HEK293 (cell line): ENCODE measurements around the gene KCNJ16.

ENCODE experiments used
- CTCF ChIA-PET: fragments of 350-600 bp; formaldehyde crosslinking; extraction: SDS; loops from one replicate; lab custom pipeline; 2021; ENCODE audit warnings: antibody characterized with exemption; lab: Yijun Ruan, JAX
- POLR2A ChIA-PET: fragments of 300-600 bp; formaldehyde crosslinking; extraction: SDS; loops from one replicate; lab custom pipeline; 2020; ENCODE audit warnings: antibody characterized with exemption, inconsistent platforms; lab: Yijun Ruan, JAX
- H3K27ac ChIP-seq: fragments of 200-500 bp; sonication (Bioruptor generic); 2 replicates; pipeline ENCODE4 v1.5.1; 2014; ENCODE audit warnings: low read depth, low read length, control low read depth, inconsistent platforms; ENCODE audit errors: extremely low read depth
- H3K36me3 ChIP-seq, 2 experiments: fragments of 200-500 bp in 1 of 2; sonication (Bioruptor generic) in 1 of 2; 1 replicate in 1 of 2; 2 replicates in 1 of 2; pipeline ENCODE4 v1.5.1; 2014 to 2017; ENCODE audit warnings: inconsistent platforms in 2 of 2, low read length in 2 of 2; ENCODE audit not compliant: control insufficient read depth in 2 of 2, insufficient read depth in 1 of 2
- H3K4me1 ChIP-seq: fragments of 200-500 bp; sonication (Bioruptor generic); 2 replicates; pipeline ENCODE4 v1.5.1; 2014; ENCODE audit warnings: mild to moderate bottlenecking, low read length, inconsistent platforms; ENCODE audit not compliant: control insufficient read depth, insufficient read depth
- H3K4me3 ChIP-seq: 2 replicates; pipeline ENCODE4 v1.5.1; 2011; ENCODE audit warnings: low read depth, mild to moderate bottlenecking, control low read depth, low read length, moderate library complexity
- H3K9me3 ChIP-seq: fragments of 200-500 bp; sonication (Bioruptor generic); 2 replicates; pipeline ENCODE4 v1.5.1; 2014; ENCODE audit warnings: low read depth, low read length, inconsistent platforms; ENCODE audit not compliant: control insufficient read depth, insufficient read depth
- BCL11A ChIP-seq: fragments of 450-650 bp; formaldehyde crosslinking; IDR thresholded peaks from 2 replicates; pipeline ENCODE4 v1.5.1; 2016; ENCODE audit warnings: low read depth, missing biosample characterization, missing genetic modification characterization
- KLF7 ChIP-seq: fragments of 450-650 bp; formaldehyde crosslinking; IDR thresholded peaks from 2 replicates; pipeline ENCODE4 v1.5.1; 2016; ENCODE audit warnings: missing biosample characterization, missing genetic modification characterization, borderline replicate concordance
- ZBTB8A ChIP-seq: fragments of 450-650 bp; formaldehyde crosslinking; IDR thresholded peaks from 2 replicates; pipeline ENCODE4 v1.5.1; 2016; ENCODE audit warnings: missing biosample characterization, missing genetic modification characterization
- ZFP37 ChIP-seq: fragments of 450-650 bp; formaldehyde crosslinking; IDR thresholded peaks from 2 replicates; pipeline ENCODE4 v1.5.1; 2016; ENCODE audit warnings: missing biosample characterization, missing genetic modification characterization
- ZNF146 ChIP-seq: fragments of 450-650 bp; formaldehyde crosslinking; IDR thresholded peaks from 2 replicates; pipeline ENCODE4 v1.5.1; 2016; ENCODE audit warnings: missing biosample characterization, missing genetic modification characterization
- ZNF184 ChIP-seq: fragments of 450-650 bp; IDR thresholded peaks from 2 replicates; pipeline ENCODE4 v1.5.1; 2018; ENCODE audit warnings: missing biosample characterization, mild to moderate bottlenecking, missing genetic modification characterization
- ZNF19 ChIP-seq: fragments of 450-650 bp; formaldehyde crosslinking; IDR thresholded peaks from 2 replicates; pipeline ENCODE4; 2016; ENCODE audit warnings: missing biosample characterization, missing genetic modification characterization, low read depth
- ZNF214 ChIP-seq: fragments of 450-650 bp; formaldehyde crosslinking; IDR thresholded peaks from 2 replicates; pipeline ENCODE4 v1.5.1; 2017; ENCODE audit warnings: missing biosample characterization, mild to moderate bottlenecking, missing genetic modification characterization, borderline replicate concordance
- ZNF23 ChIP-seq: fragments of 450-650 bp; formaldehyde crosslinking; IDR thresholded peaks from 2 replicates; pipeline ENCODE4 v1.5.1; 2016; ENCODE audit warnings: missing biosample characterization, missing genetic modification characterization, borderline replicate concordance
- ZNF335 ChIP-seq: fragments of 450-650 bp; formaldehyde crosslinking; conservative IDR thresholded peaks from 2 replicates; pipeline ENCODE4 v1.5.1; 2016; ENCODE audit warnings: missing biosample characterization, missing genetic modification characterization
- ZNF354C ChIP-seq: fragments of 450-650 bp; formaldehyde crosslinking; IDR thresholded peaks from 2 replicates; pipeline ENCODE4 v1.5.1; 2016; ENCODE audit warnings: missing biosample characterization, missing genetic modification characterization, low read depth, borderline replicate concordance
- ZNF426 ChIP-seq: fragments of 450-650 bp; formaldehyde crosslinking; IDR thresholded peaks from 2 replicates; pipeline ENCODE4 v1.5.1; 2017; ENCODE audit warnings: missing biosample characterization, missing genetic modification characterization, mild to moderate bottlenecking, inconsistent platforms, moderate library complexity
- ZNF558 ChIP-seq: fragments of 450-650 bp; formaldehyde crosslinking; IDR thresholded peaks from 2 replicates; pipeline ENCODE4 v1.5.1; 2016; ENCODE audit warnings: missing biosample characterization, missing genetic modification characterization
- ZNF623 ChIP-seq: fragments of 450-650 bp; formaldehyde crosslinking; IDR thresholded peaks from 2 replicates; pipeline ENCODE4 v1.5.1; 2016; ENCODE audit warnings: missing biosample characterization, missing genetic modification characterization
- ZNF629 ChIP-seq: fragments of 450-650 bp; formaldehyde crosslinking; IDR thresholded peaks from 2 replicates; pipeline ENCODE4 v1.5.1; 2017; ENCODE audit warnings: missing biosample characterization, missing genetic modification characterization
- ZNF670 ChIP-seq: fragments of 450-650 bp; formaldehyde crosslinking; IDR thresholded peaks from 2 replicates; pipeline ENCODE4 v1.5.1; 2016; ENCODE audit warnings: missing biosample characterization, missing genetic modification characterization, low read depth
- ZNF701 ChIP-seq: fragments of 450-650 bp; formaldehyde crosslinking; IDR thresholded peaks from 2 replicates; pipeline ENCODE4 v1.5.1; 2016; ENCODE audit warnings: missing biosample characterization, missing genetic modification characterization
- ZNF707 ChIP-seq: fragments of 450-650 bp; formaldehyde crosslinking; IDR thresholded peaks from 2 replicates; pipeline ENCODE4 v1.5.1; 2016; ENCODE audit warnings: missing biosample characterization, missing genetic modification characterization
- ZNF776 ChIP-seq: fragments of 450-650 bp; formaldehyde crosslinking; IDR thresholded peaks from 2 replicates; pipeline ENCODE4 v1.5.0; 2017; ENCODE audit warnings: missing biosample characterization, missing genetic modification characterization, borderline replicate concordance
- ZNF830 ChIP-seq: fragments of 450-650 bp; IDR thresholded peaks from 2 replicates; pipeline ENCODE4 v1.5.0; 2018; ENCODE audit warnings: missing biosample characterization, missing genetic modification characterization, low read depth, mild to moderate bottlenecking, moderate library complexity
- TF ChIP-seq, protein P1 (sequence below): sonication (generic); formaldehyde crosslinking; IDR thresholded peaks from 2 replicates; pipeline ENCODE4 v1.8.1; 2022; ENCODE audit warnings: mild to moderate bottlenecking, moderate library complexity, missing genetic modification reagents
- TF ChIP-seq, protein P2 (sequence below): fragments of 450-650 bp; formaldehyde crosslinking; IDR thresholded peaks from 2 replicates; pipeline ENCODE4 v1.5.1; 2016; ENCODE audit warnings: missing biosample characterization, missing genetic modification characterization
- TF ChIP-seq, protein P3 (sequence below): fragments of 450-650 bp; formaldehyde crosslinking; IDR thresholded peaks from 2 replicates; pipeline ENCODE4 v1.5.1; 2016; ENCODE audit warnings: missing biosample characterization, missing genetic modification characterization
- TF ChIP-seq, protein P4 (sequence below): fragments of 450-650 bp; formaldehyde crosslinking; IDR thresholded peaks from 2 replicates; pipeline ENCODE4 v1.5.1; 2017; ENCODE audit warnings: missing biosample characterization, missing genetic modification characterization

Gene KCNJ16

DNA sequence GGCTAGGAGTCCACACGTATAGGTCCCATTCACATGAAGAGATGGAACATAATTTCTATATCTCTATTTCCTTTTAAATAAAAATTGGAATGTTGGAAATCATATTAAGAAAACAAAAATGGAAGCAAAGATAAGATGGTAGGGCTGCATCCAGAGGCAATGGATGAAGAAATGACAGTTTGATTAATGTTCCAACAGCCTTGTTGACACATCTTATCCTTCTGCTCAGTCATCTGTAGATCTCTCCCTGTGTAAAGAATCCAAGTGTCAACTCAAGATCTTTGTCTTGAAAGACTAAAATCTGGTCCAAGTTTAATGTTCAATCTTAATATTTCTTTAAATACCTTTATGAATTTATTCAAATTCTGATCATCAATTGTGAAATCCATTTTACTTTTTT is 86.5 kb downstream of the KCNJ16 start (continued):
- TF ChIP-seq ZNF670 (tag by site-specific recombination) = no peak
- TF ChIP-seq ZNF354C (tag by site-specific recombination) = no peak
- no peak for TF ChIP-seq KLF7 (tag by site-specific recombination)
- no peak for TF ChIP-seq ZNF19 (tag by site-specific recombination)
- no peak for TF ChIP-seq ZNF23
- TF ChIP-seq ZNF184 = no peak
- TF ChIP-seq ZNF776 (tag by site-specific recombination) = no peak
- no peak for TF ChIP-seq ZNF701 (tag by site-specific recombination)
- no peak for TF ChIP-seq ZNF214

DNA sequence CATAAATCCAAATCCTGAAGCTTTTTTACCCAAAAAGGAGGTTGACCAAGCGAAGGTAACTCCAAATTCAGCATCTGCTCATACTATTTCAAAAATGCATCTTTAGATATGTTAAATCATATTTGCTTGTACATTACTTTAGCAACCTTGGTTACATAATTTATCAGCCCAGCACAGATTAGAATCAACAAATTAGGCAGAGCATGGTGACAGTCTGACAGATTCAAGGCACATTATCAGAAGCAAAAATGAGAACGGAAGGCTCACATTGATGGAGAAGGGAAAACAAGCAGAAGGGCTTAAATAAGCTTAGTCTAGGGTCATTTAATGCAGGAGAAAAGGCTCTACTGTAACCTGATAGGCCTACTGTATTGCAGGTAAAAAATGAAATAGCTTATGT is 90.4 kb downstream of the KCNJ16 start:
- no peaks in the 10 kb centered on the region for H3K36me3 ChIP-seq
- CTCF ChIA-PET = interaction anchor here (0.6 to 2.6 kb wide), 3 partner anchors 56 to 597 kb away, joined by 3 to 9 read pairs (median 8); no protein-coding TSS in a partner anchor
- POLR2A ChIA-PET = no interaction called here
- H3K27ac ChIP-seq = no peak overlapping the region
- TF ChIP-seq, protein P1, sequence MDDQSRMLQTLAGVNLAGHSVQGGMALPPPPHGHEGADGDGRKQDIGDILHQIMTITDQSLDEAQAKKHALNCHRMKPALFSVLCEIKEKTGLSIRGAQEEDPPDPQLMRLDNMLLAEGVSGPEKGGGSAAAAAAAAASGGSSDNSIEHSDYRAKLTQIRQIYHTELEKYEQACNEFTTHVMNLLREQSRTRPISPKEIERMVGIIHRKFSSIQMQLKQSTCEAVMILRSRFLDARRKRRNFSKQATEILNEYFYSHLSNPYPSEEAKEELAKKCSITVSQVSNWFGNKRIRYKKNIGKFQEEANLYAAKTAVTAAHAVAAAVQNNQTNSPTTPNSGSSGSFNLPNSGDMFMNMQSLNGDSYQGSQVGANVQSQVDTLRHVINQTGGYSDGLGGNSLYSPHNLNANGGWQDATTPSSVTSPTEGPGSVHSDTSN = no peak
- TF ChIP-seq, protein P2, sequence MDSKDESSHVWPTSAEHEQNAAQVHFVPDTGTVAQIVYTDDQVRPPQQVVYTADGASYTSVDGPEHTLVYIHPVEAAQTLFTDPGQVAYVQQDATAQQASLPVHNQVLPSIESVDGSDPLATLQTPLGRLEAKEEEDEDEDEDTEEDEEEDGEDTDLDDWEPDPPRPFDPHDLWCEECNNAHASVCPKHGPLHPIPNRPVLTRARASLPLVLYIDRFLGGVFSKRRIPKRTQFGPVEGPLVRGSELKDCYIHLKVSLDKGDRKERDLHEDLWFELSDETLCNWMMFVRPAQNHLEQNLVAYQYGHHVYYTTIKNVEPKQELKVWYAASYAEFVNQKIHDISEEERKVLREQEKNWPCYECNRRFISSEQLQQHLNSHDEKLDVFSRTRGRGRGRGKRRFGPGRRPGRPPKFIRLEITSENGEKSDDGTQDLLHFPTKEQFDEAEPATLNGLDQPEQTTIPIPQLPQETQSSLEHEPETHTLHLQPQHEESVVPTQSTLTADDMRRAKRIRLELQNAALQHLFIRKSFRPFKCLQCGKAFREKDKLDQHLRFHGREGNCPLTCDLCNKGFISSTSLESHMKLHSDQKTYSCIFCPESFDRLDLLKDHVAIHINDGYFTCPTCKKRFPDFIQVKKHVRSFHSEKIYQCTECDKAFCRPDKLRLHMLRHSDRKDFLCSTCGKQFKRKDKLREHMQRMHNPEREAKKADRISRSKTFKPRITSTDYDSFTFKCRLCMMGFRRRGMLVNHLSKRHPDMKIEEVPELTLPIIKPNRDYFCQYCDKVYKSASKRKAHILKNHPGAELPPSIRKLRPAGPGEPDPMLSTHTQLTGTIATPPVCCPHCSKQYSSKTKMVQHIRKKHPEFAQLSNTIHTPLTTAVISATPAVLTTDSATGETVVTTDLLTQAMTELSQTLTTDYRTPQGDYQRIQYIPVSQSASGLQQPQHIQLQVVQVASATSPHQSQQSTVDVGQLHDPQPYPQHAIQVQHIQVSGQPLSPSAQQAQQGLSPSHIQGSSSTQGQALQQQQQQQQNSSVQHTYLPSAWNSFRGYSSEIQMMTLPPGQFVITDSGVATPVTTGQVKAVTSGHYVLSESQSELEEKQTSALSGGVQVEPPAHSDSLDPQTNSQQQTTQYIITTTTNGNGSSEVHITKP = no peak
- TF ChIP-seq ZNF629 (no peak), BCL11A (no peak), ZNF830 (no peak), ZNF146 (no peak), ZNF558 (tag by site-specific recombination) (no peak), ZNF335 (tag by site-specific recombination) (no peak), ZNF426 (tag by site-specific recombination) (no peak), ZFP37 (tag by site-specific recombination) (no peak), ZNF707 (tag by site-specific recombination) (no peak), ZNF623 (no peak), ZBTB8A (tag by site-specific recombination) (no peak)
- TF ChIP-seq, protein P3, sequence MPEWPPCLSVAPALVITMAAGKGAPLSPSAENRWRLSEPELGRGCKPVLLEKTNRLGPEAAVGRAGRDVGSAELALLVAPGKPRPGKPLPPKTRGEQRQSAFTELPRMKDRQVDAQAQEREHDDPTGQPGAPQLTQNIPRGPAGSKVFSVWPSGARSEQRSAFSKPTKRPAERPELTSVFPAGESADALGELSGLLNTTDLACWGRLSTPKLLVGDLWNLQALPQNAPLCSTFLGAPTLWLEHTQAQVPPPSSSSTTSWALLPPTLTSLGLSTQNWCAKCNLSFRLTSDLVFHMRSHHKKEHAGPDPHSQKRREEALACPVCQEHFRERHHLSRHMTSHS = no peak
- TF ChIP-seq, protein P4, sequence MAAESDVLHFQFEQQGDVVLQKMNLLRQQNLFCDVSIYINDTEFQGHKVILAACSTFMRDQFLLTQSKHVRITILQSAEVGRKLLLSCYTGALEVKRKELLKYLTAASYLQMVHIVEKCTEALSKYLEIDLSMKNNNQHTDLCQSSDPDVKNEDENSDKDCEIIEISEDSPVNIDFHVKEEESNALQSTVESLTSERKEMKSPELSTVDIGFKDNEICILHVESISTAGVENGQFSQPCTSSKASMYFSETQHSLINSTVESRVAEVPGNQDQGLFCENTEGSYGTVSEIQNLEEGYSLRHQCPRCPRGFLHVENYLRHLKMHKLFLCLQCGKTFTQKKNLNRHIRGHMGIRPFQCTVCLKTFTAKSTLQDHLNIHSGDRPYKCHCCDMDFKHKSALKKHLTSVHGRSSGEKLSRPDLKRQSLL (tag by site-specific recombination) = no peak
- no peaks in the 10 kb centered on the region for H3K9me3 ChIP-seq
- H3K4me1 ChIP-seq = no peaks in the 10 kb centered on the region
- no peak overlapping the region for H3K4me3 ChIP-seq
